Naive thymus-derived CD4-positive, alpha-beta T cell (primary cell): ENCODE data around the gene JMJD1C. TPM values are rescaled to one million over a fixed set of nuclear protein-coding genes. Genes with fewer than 3 reads are reported as not detected.
A peak's percentile ranks its signal among the peaks of the same experiment; 100 is the strongest.

Experiments
- ATAC-seq: fragments of 150-1000 bp; cut with Tn5 transposase; 2 replicates; pipeline ENCODE4 v1.10.0; 2021; ENCODE audit warnings: mild to moderate bottlenecking, moderate library complexity
- CTCF ChIA-PET: fragments of 350-600 bp; sonication (Branson Sonifier 250); formaldehyde crosslinking; loops from one replicate; lab custom pipeline; 2021; ENCODE audit warnings: antibody characterized with exemption; lab: Charles Lee
- POLR2A ChIA-PET: fragments of 350-600 bp; sonication (Branson Sonifier 250); formaldehyde crosslinking; loops from one replicate; lab custom pipeline; 2021; ENCODE audit warnings: antibody characterized with exemption, inconsistent platforms; lab: Charles Lee
- DNase-seq, 9 donors: peaks; one replicate each; pipeline versions ENCODE4 v3.0.0 to v3.0.0-alpha.2; 2020 to 2022; ENCODE audit warnings: mixed read lengths in 1 of 9
- H3K27ac ChIP-seq: one replicate; pipeline ENCODE4 v1.7.0; 2013; ENCODE audit warnings: mild to moderate bottlenecking, low read depth, low read length, moderate library complexity
- H3K27me3 ChIP-seq, 2 donors: one replicate each; pipeline ENCODE4 v1.7.0; 2013; ENCODE audit warnings: low read length in 2 of 2, mild to moderate bottlenecking in 2 of 2, moderate library complexity in 2 of 2; ENCODE audit not compliant: control insufficient read depth in 2 of 2, insufficient read depth in 2 of 2
- H3K36me3 ChIP-seq, 3 experiments: 1 replicate in 2 of 3; 2 replicates in 1 of 3; pipeline ENCODE4 v1.7.0; 2013; ENCODE audit warnings: low read length in 3 of 3, mild to moderate bottlenecking in 3 of 3, moderate library complexity in 1 of 3; ENCODE audit not compliant: insufficient read depth in 3 of 3, control insufficient read depth in 2 of 3
- H3K4me1 ChIP-seq, 2 donors: one replicate each; pipeline ENCODE4 v1.7.0; 2013; ENCODE audit warnings: low read length in 2 of 2, mild to moderate bottlenecking in 2 of 2, moderate library complexity in 1 of 2; ENCODE audit not compliant: control insufficient read depth in 2 of 2, insufficient read depth in 2 of 2
- H3K4me3 ChIP-seq: 2 replicates; pipeline ENCODE4 v1.7.0; 2013; ENCODE audit warnings: mild to moderate bottlenecking, low read length
- H3K9me3 ChIP-seq, 3 experiments: 1 replicate in 2 of 3; 2 replicates in 1 of 3; pipeline ENCODE4 v1.7.0; 2013; ENCODE audit warnings: low read length in 3 of 3; ENCODE audit not compliant: control insufficient read depth in 2 of 3
- H3K27ac Mint-ChIP-seq, 9 donors: one replicate each; pipeline ENCODE4 v1.8.0; 2020 to 2022; ENCODE audit warnings: mixed read lengths in 9 of 9, mild to moderate bottlenecking in 8 of 9, moderate library complexity in 5 of 9, inconsistent platforms in 2 of 9
- H3K27me3 Mint-ChIP-seq, 5 donors: one replicate each; pipeline ENCODE4 v1.8.0; 2021 to 2022; ENCODE audit warnings: mixed read lengths in 5 of 5, mild to moderate bottlenecking in 1 of 5
- H3K36me3 Mint-ChIP-seq, 5 donors: one replicate each; pipeline ENCODE4 v1.8.0; 2020 to 2022; ENCODE audit warnings: mixed read lengths in 5 of 5, mild to moderate bottlenecking in 3 of 5, inconsistent platforms in 1 of 5
- H3K4me1 Mint-ChIP-seq, 7 donors: one replicate each; pipeline ENCODE4 v1.8.0; 2020 to 2022; ENCODE audit warnings: mixed read lengths in 7 of 7, mild to moderate bottlenecking in 3 of 7, inconsistent platforms in 1 of 7
- H3K4me3 Mint-ChIP-seq, 10 donors: one replicate each; pipeline ENCODE4 v1.8.0; 2020 to 2022; ENCODE audit warnings: mild to moderate bottlenecking in 10 of 10, mixed read lengths in 10 of 10, moderate library complexity in 6 of 10, inconsistent platforms in 2 of 10
- H3K9me3 Mint-ChIP-seq, 11 donors: one replicate each; pipeline ENCODE4 v1.8.0; 2020 to 2022; ENCODE audit warnings: mixed read lengths in 11 of 11, mild to moderate bottlenecking in 4 of 11, inconsistent platforms in 1 of 11, moderate library complexity in 1 of 11
- intact Hi-C, 2 donors: fragments of 100-400 bp; cut with micrococcal nuclease; formaldehyde crosslinking; loops; one replicate each; pipeline ENCODE4 v1.15.1; 2023
- polyA plus RNA-seq, 2 donors: library from polyadenylated mRNA; unstranded; fragments of 300-500 nt; fragmentation: Illumina TruSeq; gene quantifications; one replicate each; pipeline ENCODE4 v1.2.3, GENCODE V29; 2021
- total RNA-seq, 6 experiments: library from RNA in 5 of 6; stranded (reverse) in 5 of 6; gene quantifications; 1 replicate in 5 of 6; 2 replicates in 1 of 6; pipeline ENCODE4 v1.2.3 and lab custom pipeline; 2021 to 2026

Gene JMJD1C
- total and polyA plus RNA-seq, 7 experiments from 2014 or later: 59.0 to 331 (median 120) TPM

DNA sequence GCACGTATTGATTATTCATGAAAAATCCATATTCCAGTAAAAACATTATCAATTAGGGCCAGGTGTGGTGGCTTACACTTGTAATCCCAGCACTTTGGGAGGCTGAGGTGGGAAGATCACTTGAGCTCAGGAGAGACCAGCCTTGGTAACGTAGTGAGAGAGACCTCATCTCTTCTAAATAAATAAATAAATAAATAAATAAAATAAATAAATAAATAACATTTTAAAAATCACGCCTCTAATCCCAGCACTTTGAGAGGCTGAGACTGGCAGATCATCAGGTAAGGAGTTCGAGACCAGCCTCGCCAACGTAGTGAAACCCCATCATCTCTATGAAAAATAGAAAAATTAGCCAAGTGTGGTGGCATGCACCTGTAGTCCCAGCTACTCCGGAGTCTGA is 300.5 kb downstream of the JMJD1C start:
- H3K4me1 ChIP-seq: no peaks in the 10 kb centered on the region
- ChIA-PET POLR2A (interaction anchor here (0.7 to 1.1 kb wide), 2 partner anchors 23 to 395 kb away, joined by 3 to 4 read pairs; no protein-coding TSS in a partner anchor), CTCF (interaction anchor here (0.5 to 9.1 kb wide), 7 partner anchors 9 to 609 kb away, joined by 3 to 202 read pairs (median 3); no protein-coding TSS in a partner anchor)
- H3K4me3 Mint-ChIP-seq: no peak overlapping the region
- no peak for ATAC-seq
- H3K9me3 ChIP-seq: no peaks in the 10 kb centered on the region
- no peaks in the 10 kb centered on the region for H3K9me3 Mint-ChIP-seq
- peaks cover 0 to 7% (median 0%) of the 10 kb centered on the region in 3 experiments for H3K36me3 ChIP-seq
- peaks cover 6 to 30% (median 8%) of the 10 kb centered on the region in 7 donors for H3K4me1 Mint-ChIP-seq
- peak overlapping the region in 3 of 9 donors; percentile 14 to 48 (median 43) for H3K27ac Mint-ChIP-seq
- DNase-seq: no peak
- H3K27ac ChIP-seq: no peak overlapping the region
- intact Hi-C loops: loop anchor here in 1 of 2 donors (10.0 kb wide), 1 partner anchor 700 kb away; no protein-coding TSS in a partner anchor
- no peak overlapping the region for H3K4me3 ChIP-seq
- H3K36me3 Mint-ChIP-seq: peaks cover 3 to 27% (median 9%) of the 10 kb centered on the region in 5 donors
- no peaks in the 10 kb centered on the region for H3K27me3 ChIP-seq
- no peaks in the 10 kb centered on the region for H3K27me3 Mint-ChIP-seq

- peak overlapping the region in 4 of 9 donors; percentile 32 to 81 (median 74) for H3K27ac Mint-ChIP-seq
- no peaks in the 10 kb centered on the region for H3K9me3 ChIP-seq
- no peaks in the 10 kb centered on the region for H3K4me1 ChIP-seq
- DNase-seq: no peak
- H3K4me3 Mint-ChIP-seq: no peak overlapping the region
- H3K36me3 Mint-ChIP-seq: peaks cover 0 to 24% (median 8%) of the 10 kb centered on the region in 5 donors
- no peak overlapping the region for H3K4me3 ChIP-seq
- ATAC-seq: no peak
- peaks cover 6 to 22% (median 7%) of the 10 kb centered on the region in 7 donors for H3K4me1 Mint-ChIP-seq
- POLR2A ChIA-PET: interaction anchor here (0.7 kb wide), 1 partner anchor 396 kb away, joined by 3 read pairs; no protein-coding TSS in a partner anchor
- CTCF ChIA-PET: interaction anchor here (0.8 to 9.1 kb wide), 4 partner anchors 9 to 556 kb away, joined by 4 to 202 read pairs (median 33); no protein-coding TSS in a partner anchor
- no peaks in the 10 kb centered on the region for H3K9me3 Mint-ChIP-seq
- H3K27ac ChIP-seq: no peak overlapping the region
- intact Hi-C loops: loop anchor here in 1 of 2 donors (10.0 kb wide), 1 partner anchor 701 kb away; no protein-coding TSS in a partner anchor
- H3K27me3 Mint-ChIP-seq: no peaks in the 10 kb centered on the region
- no peaks in the 10 kb centered on the region for H3K36me3 ChIP-seq
- no peaks in the 10 kb centered on the region for H3K27me3 ChIP-seq
Observed at GRCh38 chr10:63164166-63164623, 301.6 kb downstream of the JMJD1C start.

DNA sequence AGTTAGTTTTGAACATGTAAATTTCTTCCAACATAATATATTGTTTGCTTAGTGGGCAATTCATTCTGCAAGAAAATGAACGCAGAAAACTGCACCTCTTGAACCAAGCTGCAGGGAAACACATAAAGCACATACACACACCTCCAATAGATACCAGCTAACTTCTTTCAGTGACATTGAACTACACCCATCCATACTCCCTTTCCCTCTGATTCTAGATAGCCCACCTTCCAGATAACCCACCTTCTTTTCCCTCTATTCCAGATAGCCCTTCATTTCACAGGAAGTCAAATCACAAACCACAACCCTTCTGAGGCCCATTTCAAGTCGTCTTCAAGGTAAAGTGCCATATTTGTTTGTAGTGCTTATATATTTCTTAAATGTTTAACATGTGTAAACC is 304.2 kb downstream of the JMJD1C start:
- intact Hi-C loops: loop anchor here in 1 of 2 donors (10.0 kb wide), 1 partner anchor 703 kb away; no protein-coding TSS in a partner anchor

GRCh38 chr10:63157845-63158624 is 307.7 kb downstream of the JMJD1C start:
- intact Hi-C loops: loop anchor here (1.0 to 5.0 kb wide), 14 partner anchors 25 to 893 kb away; partner anchors contain the start of genes NRBF2 (in 2 of the 2) and RTKN2 (in 1 of the 2)
- Histone ChIP-seq H3K36me3 (peaks cover 0 to 15% (median 0%) of the 10 kb centered on the region in 3 experiments), H3K4me3 (no peak overlapping the region), H3K9me3 (no peaks in the 10 kb centered on the region), H3K27me3 (no peaks in the 10 kb centered on the region), H3K27ac (no peak overlapping the region), H3K4me1 (no peaks in the 10 kb centered on the region)
- POLR2A ChIA-PET: interaction anchor here (1.0 kb wide), 1 partner anchor 25 kb away, joined by 3 read pairs; the partner anchor contains the start of gene NRBF2
- Mint-ChIP-seq H3K27me3 (no peaks in the 10 kb centered on the region), H3K36me3 (peaks cover 0 to 19% (median 11%) of the 10 kb centered on the region in 5 donors), H3K4me1 (peaks cover 6 to 18% (median 11%) of the 10 kb centered on the region in 7 donors), H3K9me3 (no peaks in the 10 kb centered on the region), H3K27ac (peak overlapping the region in 2 of 9 donors; percentile 2 to 30), H3K4me3 (no peak overlapping the region)
- CTCF ChIA-PET: interaction anchor here (0.6 to 4.4 kb wide), 28 partner anchors 9 to 771 kb away, joined by 3 to 42 read pairs (median 4); no protein-coding TSS in a partner anchor
- DNase-seq (peak in 7 of 9 donors; percentile 43 to 71 (median 65)), ATAC-seq (peak; percentile 84)

More for the DNA sequence above, 304.2 kb downstream of the JMJD1C start:
- no peaks in the 10 kb centered on the region for H3K36me3 ChIP-seq
- ChIA-PET POLR2A (no interaction called here), CTCF (interaction anchor here (0.8 to 1.3 kb wide), 3 partner anchors 15 to 558 kb away, joined by 3 to 5 read pairs (median 3); no protein-coding TSS in a partner anchor)
- DNase-seq: no peak
- H3K27ac Mint-ChIP-seq: peak overlapping the region in 6 of 9 donors; percentile 3 to 42 (median 16)
- no peaks in the 10 kb centered on the region for H3K4me1 ChIP-seq
- no peaks in the 10 kb centered on the region for H3K9me3 Mint-ChIP-seq
- ATAC-seq: no peak
- H3K9me3 ChIP-seq: no peaks in the 10 kb centered on the region
- no peaks in the 10 kb centered on the region for H3K27me3 Mint-ChIP-seq
- no peak overlapping the region for H3K4me3 ChIP-seq
- no peak overlapping the region for H3K27ac ChIP-seq
- H3K36me3 Mint-ChIP-seq: peaks cover 0 to 13% (median 0%) of the 10 kb centered on the region in 5 donors
- no peak overlapping the region for H3K4me3 Mint-ChIP-seq
- peaks cover 4 to 19% (median 11%) of the 10 kb centered on the region in 7 donors for H3K4me1 Mint-ChIP-seq
- no peaks in the 10 kb centered on the region for H3K27me3 ChIP-seq

GRCh38 chr10:63156236-63156635 is 309.5 kb downstream of the JMJD1C start:
- Histone ChIP-seq H3K4me3 (no peak overlapping the region), H3K9me3 (no peaks in the 10 kb centered on the region), H3K36me3 (peaks cover 0 to 25% (median 4%) of the 10 kb centered on the region in 3 experiments), H3K27me3 (no peaks in the 10 kb centered on the region), H3K27ac (no peak overlapping the region), H3K4me1 (no peaks in the 10 kb centered on the region)
- Mint-ChIP-seq H3K36me3 (peaks cover 0 to 21% (median 10%) of the 10 kb centered on the region in 5 donors), H3K27me3 (no peaks in the 10 kb centered on the region), H3K4me3 (no peak overlapping the region), H3K4me1 (peaks cover 0 to 13% (median 5%) of the 10 kb centered on the region in 7 donors), H3K9me3 (no peaks in the 10 kb centered on the region), H3K27ac (peak overlapping the region in 1 of 9 donors; percentile 4)
- ChIA-PET POLR2A (interaction anchor here (0.8 to 1.3 kb wide), 3 partner anchors 21 to 352 kb away, joined by 3 to 7 read pairs (median 3); partner anchors contain the start of gene ADO), CTCF (interaction anchor here (0.7 to 4.4 kb wide), 8 partner anchors 8 to 718 kb away, joined by 3 to 42 read pairs (median 4); no protein-coding TSS in a partner anchor)
- DNase-seq (no peak), ATAC-seq (no peak)
- intact Hi-C loops: loop anchor here in 1 of 2 donors (5.0 kb wide), 1 partner anchor 889 kb away; the partner anchor contains the start of gene RTKN2
